Thymus (tissue), 11 donors: Measurements from ENCODE around the gene ZNF354C. TPM values are rescaled to one million over a fixed set of nuclear protein-coding genes. Genes with fewer than 3 reads are reported as not detected.

Experiments used
- DNase-seq, 9 donors: peaks; one replicate each; pipeline ENCODE4 v3.0.0-alpha.2; 2013; ENCODE audit warnings: low spot score in 9 of 9, low read depth in 6 of 9, missing footprints in 1 of 9
- H3K27ac ChIP-seq, 2 donors: one replicate each; pipeline ENCODE4 v1.5.1; 2013; ENCODE audit warnings: control low read depth in 1 of 2, low read depth in 1 of 2, low read length in 1 of 2, mild to moderate bottlenecking in 1 of 2, moderate library complexity in 1 of 2
- H3K27me3 ChIP-seq, 2 donors: one replicate each; pipeline ENCODE4 v1.5.1; 2013; ENCODE audit warnings: low read length in 1 of 2; ENCODE audit not compliant: control insufficient read depth in 2 of 2, insufficient read depth in 1 of 2
- H3K36me3 ChIP-seq, 2 donors: one replicate each; pipeline ENCODE4 v1.5.1; 2013; ENCODE audit warnings: low read length in 1 of 2, mild to moderate bottlenecking in 1 of 2, moderate library complexity in 1 of 2; ENCODE audit not compliant: control insufficient read depth in 2 of 2, insufficient read depth in 2 of 2
- H3K4me1 ChIP-seq, 2 donors: one replicate each; pipeline ENCODE4 v1.5.1; 2013; ENCODE audit warnings: low read length in 2 of 2; ENCODE audit not compliant: control insufficient read depth in 2 of 2, insufficient read depth in 2 of 2
- H3K4me3 ChIP-seq, 2 donors: one replicate each; pipeline ENCODE4 v1.5.1; 2013; ENCODE audit warnings: low read length in 2 of 2, control low read depth in 1 of 2, mild to moderate bottlenecking in 1 of 2
- H3K9me3 ChIP-seq, 2 donors: one replicate each; pipeline ENCODE4 v1.5.1; 2013; ENCODE audit warnings: low read length in 1 of 2, mild to moderate bottlenecking in 1 of 2; ENCODE audit not compliant: control insufficient read depth in 2 of 2, insufficient read depth in 1 of 2
- WGBS: extraction: QIAGEN DNeasy Blood & Tissue Kit; methylation state at CpG from one replicate; pipeline ENCODE4 v1.1.7; 2013; 5-methylcytosine and 5-hydroxymethylcytosine counted together
- polyA plus RNA-seq: library from polyadenylated mRNA; stranded (reverse); fragments of 200-250 nt; gene quantifications from one replicate; pipeline ENCODE4 v1.2.3, GENCODE V29; 2013
- total RNA-seq: library from RNA; stranded (reverse); fragments of 120-200 nt; gene quantifications from one replicate; pipeline ENCODE4 v1.2.4, GENCODE V29; 2013
- donor health status: healthy.

ZNF354C gene
- total and polyA plus RNA-seq, 2 donors, result 2.3 to 6.0 TPM

GRCh38 chr5:179111267-179112207 lies 51.4 kb downstream of the ZNF354C start:
- H3K27ac ChIP-seq, result no peak overlapping the region
- H3K4me1 ChIP-seq, result no peaks in the 10 kb centered on the region
- WGBS, result 90% methylated on average over 21 of the region's 21 CpGs
- H3K27me3 ChIP-seq, result no peaks in the 10 kb centered on the region
- no peak for DNase-seq
- H3K36me3 ChIP-seq, result no peaks in the 10 kb centered on the region
- H3K4me3 ChIP-seq, result no peak overlapping the region
- H3K9me3 ChIP-seq, result peaks cover 5 to 49% of the 10 kb centered on the region in 2 donors

- no peaks in the 10 kb centered on the region for H3K36me3 ChIP-seq
- no peak overlapping the region for H3K4me3 ChIP-seq
- peaks cover 5 to 57% of the 10 kb centered on the region in 2 donors for H3K9me3 ChIP-seq
- 94% methylated on average over 12 of the region's 12 CpGs for WGBS
- no peak for DNase-seq
- no peaks in the 10 kb centered on the region for H3K4me1 ChIP-seq
- no peak overlapping the region for H3K27ac ChIP-seq
- no peaks in the 10 kb centered on the region for H3K27me3 ChIP-seq
These were observed 52.4 kb downstream of the ZNF354C start for GRCh38 chr5:179112469-179113142.

GRCh38 chr5:179113143-179113530 lies 53.0 kb downstream of the ZNF354C start:
- no peaks in the 10 kb centered on the region for H3K4me1 ChIP-seq
- no peak for DNase-seq
- H3K27me3 ChIP-seq, result no peaks in the 10 kb centered on the region
- H3K36me3 ChIP-seq, result no peaks in the 10 kb centered on the region
- no peak overlapping the region for H3K27ac ChIP-seq
- H3K4me3 ChIP-seq, result no peak overlapping the region
- H3K9me3 ChIP-seq, result peaks cover 5 to 61% of the 10 kb centered on the region in 2 donors
- WGBS, result 97% methylated on average over 13 of the region's 13 CpGs

GRCh38 chr5:179113945-179114641 lies 53.9 kb downstream of the ZNF354C start:
- 92% methylated on average over 12 of the region's 12 CpGs for WGBS
- H3K27me3 ChIP-seq, result no peaks in the 10 kb centered on the region
- H3K4me3 ChIP-seq, result no peak overlapping the region
- H3K36me3 ChIP-seq, result no peaks in the 10 kb centered on the region
- no peaks in the 10 kb centered on the region for H3K4me1 ChIP-seq
- no peak overlapping the region for H3K27ac ChIP-seq
- DNase-seq, result no peak
- H3K9me3 ChIP-seq, result peaks cover 5 to 65% of the 10 kb centered on the region in 2 donors

- Histone ChIP-seq H3K4me3 (no peak overlapping the region), H3K27me3 (no peaks in the 10 kb centered on the region), H3K9me3 (peaks cover 5 to 71% of the 10 kb centered on the region in 2 donors), H3K36me3 (no peaks in the 10 kb centered on the region), H3K27ac (no peak overlapping the region), H3K4me1 (no peaks in the 10 kb centered on the region)
- WGBS, result 94% methylated on average over 7 of the region's 7 CpGs
- no peak for DNase-seq
These were observed 54.6 kb downstream of the ZNF354C start for GRCh38 chr5:179114756-179115155.

GRCh38 chr5:179115307-179115706 lies 55.1 kb downstream of the ZNF354C start:
- H3K27ac ChIP-seq, result no peak overlapping the region
- WGBS, result 89% methylated on average over 5 of the region's 5 CpGs
- peaks cover 5 to 76% of the 10 kb centered on the region in 2 donors for H3K9me3 ChIP-seq
- DNase-seq, result no peak
- H3K4me1 ChIP-seq, result no peaks in the 10 kb centered on the region
- H3K4me3 ChIP-seq, result no peak overlapping the region
- H3K27me3 ChIP-seq, result no peaks in the 10 kb centered on the region
- no peaks in the 10 kb centered on the region for H3K36me3 ChIP-seq

- DNase-seq, result no peak
- no peaks in the 10 kb centered on the region for H3K27me3 ChIP-seq
- H3K4me3 ChIP-seq, result no peak overlapping the region
- H3K9me3 ChIP-seq, result peaks cover 5 to 79% of the 10 kb centered on the region in 2 donors
- H3K4me1 ChIP-seq, result no peaks in the 10 kb centered on the region
- no peaks in the 10 kb centered on the region for H3K36me3 ChIP-seq
- H3K27ac ChIP-seq, result no peak overlapping the region
- 96% methylated on average over 9 of the region's 9 CpGs for WGBS
These were observed 55.8 kb downstream of the ZNF354C start for GRCh38 chr5:179115845-179116524.

- peaks cover 7 to 80% of the 10 kb centered on the region in 2 donors for H3K9me3 ChIP-seq
- WGBS, result 85% methylated on average over 4 of the region's 4 CpGs
- no peaks in the 10 kb centered on the region for H3K36me3 ChIP-seq
These were observed 58.2 kb downstream of the ZNF354C start for GRCh38 chr5:179118338-179118737.

More at GRCh38 chr5:179118338-179118737, 58.2 kb downstream of the ZNF354C start:
- Histone ChIP-seq H3K27me3 (no peaks in the 10 kb centered on the region), H3K4me1 (no peaks in the 10 kb centered on the region), H3K27ac (no peak overlapping the region), H3K4me3 (no peak overlapping the region)
- DNase-seq, result no peak
